Right cardiac atrium (tissue), 5 donors: ENCODE measurements around the gene CSH2. TPM values are rescaled to one million over a fixed set of nuclear protein-coding genes. Genes with fewer than 3 reads are reported as not detected.
"Not testable (repeated sequence)": the region's sequence is repeated elsewhere in the genome, so short reads cannot be mapped to it uniquely, and the experiment has no call there.

Experiments
- ATAC-seq, 2 donors: fragments of 200-7000 bp; cut with Tn5 transposase; one replicate each; pipeline versions ENCODE4 v1.8.0 to v1.9.1; 2020; ENCODE audit warnings: moderate library complexity in 2 of 2, mild to moderate bottlenecking in 1 of 2
- DNase-seq, 3 donors: peaks; one replicate each; pipeline ENCODE4 v3.0.0-alpha.2; 2020
- H3K27ac ChIP-seq: one replicate; pipeline ENCODE4 v1.5.1; 2013; ENCODE audit warnings: mild to moderate bottlenecking, low read length, control low read depth, moderate library complexity
- H3K27me3 ChIP-seq: one replicate; pipeline ENCODE4 v1.6.1; 2013; ENCODE audit not compliant: control insufficient read depth, insufficient read depth
- H3K4me1 ChIP-seq: one replicate; pipeline ENCODE4 v1.6.1; 2013; ENCODE audit warnings: low read length; ENCODE audit not compliant: control insufficient read depth, insufficient read depth
- H3K4me3 ChIP-seq: one replicate; pipeline ENCODE4 v1.5.1; 2013; ENCODE audit warnings: low read length, control low read depth
- H3K9me3 ChIP-seq: one replicate; pipeline ENCODE4 v1.6.1; 2013; ENCODE audit warnings: low read length; ENCODE audit not compliant: control insufficient read depth
- WGBS: extraction: QIAGEN DNeasy Blood & Tissue Kit; methylation state at CpG from one replicate; pipeline ENCODE4 v1.1.7; 2013; 5-methylcytosine and 5-hydroxymethylcytosine counted together
- intact Hi-C, 4 donors: fragments of 100-400 bp; cut with DNase I; formaldehyde crosslinking; loops; one replicate each; pipeline versions ENCODE4 v1.11.0 to v1.14.0; 2022 to 2023
- long read RNA-seq, 4 donors: library from polyadenylated mRNA; unstranded; transcript quantifications; one replicate each; pipeline ENCODE4 v2.0.0, GENCODE V29; 2020 to 2021
- polyA plus RNA-seq: library from polyadenylated mRNA; stranded (reverse); fragments of 200-250 nt; gene quantifications from one replicate; pipeline ENCODE4 v1.2.3, GENCODE V29; 2013
- total RNA-seq, 4 donors: library from RNA; stranded (reverse); fragmentation: NEBNext Ultra II Directional; extraction: Animal tissue kit (Norgen Biotek cat#: 25700); gene quantifications; one replicate each; pipeline ENCODE4 v1.2.1, GENCODE V29; 2021
- donor health status: healthy with polysubstance abuse.
- donor health status: DM: no; HTN: yes; CAD: no.
- donor health status: DM: no; HTN: no; CAD: no.
- donor health status: DM: no; HTN: yes; CAD: no; lungs with severe emphysema.
- donor health status: DM: yes; HTN: yes; CAD: no.

CSH2 gene
- not detected for total RNA-seq
- not detected for polyA plus RNA-seq
- long read RNA-seq, donor 1: 0 reads
- long read RNA-seq, donor 2: 0 reads
- long read RNA-seq, donor 3: 0 reads
- long read RNA-seq, donor 4: 0 reads

DNA sequence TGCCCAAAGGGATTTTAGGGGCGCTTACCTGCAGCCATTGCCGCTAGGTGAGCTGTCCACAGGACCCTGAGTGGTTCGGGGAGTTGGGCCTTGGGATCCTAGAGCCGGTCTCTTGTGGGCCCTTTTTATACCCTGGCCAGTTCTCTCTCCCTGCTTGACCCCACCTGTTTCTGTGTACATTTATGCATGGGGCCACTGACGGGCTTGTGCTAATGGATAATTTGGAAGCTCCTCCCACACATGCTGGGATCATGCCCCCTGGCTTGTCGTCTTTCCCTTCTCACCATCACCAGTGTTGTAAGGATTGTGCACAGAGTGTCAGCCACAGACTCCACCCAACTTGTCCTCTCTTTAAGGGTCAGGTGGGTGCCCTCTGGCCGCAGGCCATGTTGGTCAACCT is at the start of gene CSH2:
TSS of gene CSH2 (minus strand) at position 101 of the 400 bp plus-strand sequence. CDS start at position 38, 63 bp downstream.
- intact Hi-C loops, H3K4me3 ChIP-seq, H3K27me3 ChIP-seq, H3K9me3 ChIP-seq, H3K4me1 ChIP-seq, H3K27ac ChIP-seq, DNase-seq, ATAC-seq: not testable (repeated sequence)
- 86% methylated on average over 6 of the region's 7 CpGs for WGBS

DNA sequence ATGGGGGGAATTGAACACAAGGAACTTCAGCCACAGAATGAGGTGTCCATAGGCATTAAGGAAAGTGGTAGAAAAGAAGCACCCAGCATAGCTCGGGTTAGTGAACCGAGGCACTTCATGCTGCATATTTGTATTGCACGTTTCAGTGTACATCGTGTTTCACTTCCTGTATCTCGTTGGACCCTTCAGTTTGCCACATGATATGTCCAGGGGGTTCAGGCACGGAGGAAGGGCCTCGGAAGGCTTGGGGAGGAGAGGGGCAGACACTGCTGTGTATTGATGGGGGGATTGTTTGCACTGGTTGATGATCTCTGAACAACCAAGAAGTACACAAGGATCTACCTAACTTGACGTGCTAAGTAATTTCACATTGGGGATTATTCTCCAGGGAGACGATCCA is 48.9 kb upstream of the CSH2 start:
- not testable (repeated sequence) for H3K27ac ChIP-seq, ATAC-seq, H3K4me1 ChIP-seq, H3K27me3 ChIP-seq, H3K4me3 ChIP-seq, H3K9me3 ChIP-seq
- peak in 1 of 3 donors; percentile 11 for DNase-seq
- 75% methylated on average over 9 of the region's 9 CpGs for WGBS
- intact Hi-C loops: loop anchor here in 1 of 4 donors (10.0 kb wide), 1 partner anchor 102 kb away; the partner anchor contains the start of gene ICAM2

DNA sequence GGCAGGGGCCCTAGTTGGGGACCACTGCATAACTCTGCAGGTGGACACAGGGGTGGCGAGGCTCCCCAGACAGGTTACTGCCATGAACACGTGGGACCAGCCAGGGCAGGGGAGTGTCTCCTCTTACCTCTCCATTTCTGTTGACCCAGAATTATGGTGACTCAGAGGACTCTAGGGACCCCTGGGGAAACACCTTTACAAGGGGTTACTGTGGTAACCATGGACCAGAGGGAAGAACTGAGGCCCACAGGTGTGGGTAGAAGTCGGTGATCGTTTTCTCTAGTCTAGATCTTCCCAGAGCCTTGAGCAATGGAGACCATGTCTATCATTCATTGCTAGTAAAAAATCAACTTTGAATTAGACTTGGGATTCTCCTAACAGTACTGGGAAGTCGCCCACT is 47.3 kb upstream of the CSH2 start:
- H3K27me3 ChIP-seq, H3K4me3 ChIP-seq, ATAC-seq, H3K4me1 ChIP-seq, H3K27ac ChIP-seq, H3K9me3 ChIP-seq: not testable (repeated sequence)
- 90% methylated on average over 5 of the region's 5 CpGs for WGBS
- DNase-seq: peak in 1 of 3 donors; percentile 18
- intact Hi-C loops: loop anchor here in 1 of 4 donors (10.0 kb wide), 1 partner anchor 104 kb away; the partner anchor contains the start of gene ICAM2

DNA sequence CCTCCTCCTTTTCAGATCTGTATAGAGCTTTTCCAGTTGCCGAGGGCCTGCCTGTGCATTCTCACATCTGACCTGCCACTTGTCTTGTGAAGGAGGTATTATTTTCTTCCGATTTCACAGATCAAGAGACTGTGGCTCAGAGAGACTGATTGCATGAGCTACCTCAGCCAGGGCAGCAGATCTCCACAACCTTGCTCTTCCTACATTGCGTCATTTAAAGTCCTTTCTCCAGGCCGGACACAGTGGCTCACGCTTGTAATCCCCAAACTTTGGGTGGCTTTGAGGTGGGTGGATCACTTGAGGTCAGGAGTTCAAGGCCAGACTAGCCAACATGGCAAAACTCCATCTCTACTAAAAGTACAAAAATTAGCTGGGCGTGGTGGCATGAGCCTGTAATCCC is 46.6 kb upstream of the CSH2 start:
- not testable (repeated sequence) for H3K27me3 ChIP-seq, H3K4me3 ChIP-seq, H3K4me1 ChIP-seq, H3K9me3 ChIP-seq, H3K27ac ChIP-seq, ATAC-seq, DNase-seq
- intact Hi-C loops: loop anchor here in 1 of 4 donors (10.0 kb wide), 1 partner anchor 105 kb away; the partner anchor contains the start of gene ICAM2
- 85% methylated on average over 6 of the region's 6 CpGs for WGBS

DNA sequence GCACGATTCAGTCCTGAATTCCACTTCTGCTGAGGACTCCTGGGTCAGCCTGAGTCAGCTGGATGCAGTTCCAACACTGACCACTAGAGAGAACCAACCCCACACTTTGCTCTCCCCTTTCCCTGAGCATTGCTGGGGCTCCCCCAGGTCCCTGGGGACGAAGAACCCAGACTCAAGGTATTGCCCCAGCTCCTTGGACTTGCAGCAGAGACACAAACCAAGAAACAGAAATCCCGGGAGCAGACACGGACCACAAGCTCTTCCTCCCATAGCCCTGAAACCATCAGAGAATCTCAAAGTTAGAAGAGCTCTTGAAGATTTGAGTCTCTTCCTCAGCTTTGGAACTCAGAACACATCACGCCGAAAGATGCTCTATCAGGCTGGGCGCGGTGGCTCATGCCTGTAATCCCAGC is 45.8 kb upstream of the CSH2 start:
- WGBS: 36% methylated on average over 8 of the region's 8 CpGs
- ATAC-seq: peak; percentile 80 to 88
- intact Hi-C loops: loop anchor here (2.0 to 10.0 kb wide), 7 partner anchors 71 to 365 kb away; partner anchors contain the start of genes ERN1 (in 3 of the 4), ICAM2 (in 2 of the 4) and PRR29 (in 1 of the 4)
- peak; percentile 51 to 63 (median 56) for DNase-seq
- Histone ChIP-seq H3K9me3 (no peaks in the 10 kb centered on the region), H3K27me3 (no peaks in the 10 kb centered on the region), H3K4me1 (no peaks in the 10 kb centered on the region), H3K4me3 (no peak overlapping the region), H3K27ac (no peak overlapping the region)

DNA sequence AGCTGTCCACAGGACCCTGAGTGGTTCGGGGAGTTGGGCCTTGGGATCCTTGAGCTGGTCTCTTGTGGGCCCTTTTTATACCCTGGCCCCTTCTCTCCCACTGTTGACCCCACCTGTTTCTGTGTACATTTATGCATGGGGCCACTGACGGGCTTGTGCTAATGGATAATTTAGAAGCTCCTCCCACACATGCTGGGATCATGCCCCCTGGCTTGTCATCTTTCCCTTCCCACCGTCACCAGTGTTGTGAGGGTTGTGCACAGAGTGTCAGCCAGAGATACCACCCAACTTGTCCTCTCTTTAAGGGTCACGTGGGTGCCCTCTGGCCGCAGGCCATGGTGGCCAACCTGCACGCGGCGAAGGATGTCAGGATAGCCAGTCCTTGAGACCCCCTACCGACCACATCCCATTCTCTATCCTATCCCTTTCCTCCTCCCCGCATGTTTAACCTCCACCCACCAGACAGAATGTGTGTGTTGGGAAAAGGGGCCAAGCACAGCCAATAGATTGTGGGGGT is 45.4 kb upstream of the CSH2 start, which contains the start of gene GH1:
TSS of gene GH1 (minus strand) at position 51 of the 517 bp plus-strand sequence. CDS start 63 bp downstream, outside the sequence.
- H3K27me3 ChIP-seq: not testable (repeated sequence)
- whole genome bisulfite sequencing: 49% methylated on average over 10 of the region's 10 CpGs

DNA sequence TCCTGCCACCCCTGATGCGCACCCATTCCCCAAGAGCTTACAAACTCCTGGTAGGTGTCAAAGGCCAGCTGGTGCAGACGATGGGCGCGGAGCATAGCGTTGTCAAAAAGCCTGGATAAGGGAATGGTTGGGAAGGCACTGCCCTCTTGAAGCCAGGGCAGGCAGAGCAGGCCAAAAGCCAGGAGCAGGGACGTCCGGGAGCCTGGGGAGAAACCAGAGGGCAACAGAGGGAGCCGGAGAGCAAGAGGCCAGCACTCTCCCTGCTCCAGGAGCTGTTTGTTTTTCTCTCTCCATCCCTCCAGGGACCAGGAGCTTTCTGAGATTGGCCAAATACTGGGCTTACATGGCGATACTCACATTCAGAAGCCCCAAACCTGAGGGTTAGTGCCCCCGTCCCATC is 44.8 kb upstream of the CSH2 start:
- DNase-seq (no peak), ATAC-seq (no peak)
- intact Hi-C loops: loop anchor here (2.0 to 10.0 kb wide), 7 partner anchors 72 to 366 kb away; partner anchors contain the start of genes ERN1 (in 3 of the 4), ICAM2 (in 2 of the 4) and PRR29 (in 1 of the 4)
- WGBS: 47% methylated on average over 10 of the region's 10 CpGs
- H3K4me1 ChIP-seq: no peaks in the 10 kb centered on the region
- no peak overlapping the region for H3K4me3 ChIP-seq
- H3K27ac ChIP-seq: no peak overlapping the region
- no peaks in the 10 kb centered on the region for H3K27me3 ChIP-seq
- no peaks in the 10 kb centered on the region for H3K9me3 ChIP-seq

More for the DNA sequence above, 45.4 kb upstream of the CSH2 start, which contains the start of gene GH1:
- not testable (repeated sequence) for H3K27ac ChIP-seq, ATAC-seq, H3K4me3 ChIP-seq, DNase-seq, H3K9me3 ChIP-seq, H3K4me1 ChIP-seq
- intact Hi-C loops: loop anchor here (2.0 to 10.0 kb wide), 7 partner anchors 72 to 366 kb away; partner anchors contain the start of genes ERN1 (in 3 of the 4), ICAM2 (in 2 of the 4) and PRR29 (in 1 of the 4)

DNA sequence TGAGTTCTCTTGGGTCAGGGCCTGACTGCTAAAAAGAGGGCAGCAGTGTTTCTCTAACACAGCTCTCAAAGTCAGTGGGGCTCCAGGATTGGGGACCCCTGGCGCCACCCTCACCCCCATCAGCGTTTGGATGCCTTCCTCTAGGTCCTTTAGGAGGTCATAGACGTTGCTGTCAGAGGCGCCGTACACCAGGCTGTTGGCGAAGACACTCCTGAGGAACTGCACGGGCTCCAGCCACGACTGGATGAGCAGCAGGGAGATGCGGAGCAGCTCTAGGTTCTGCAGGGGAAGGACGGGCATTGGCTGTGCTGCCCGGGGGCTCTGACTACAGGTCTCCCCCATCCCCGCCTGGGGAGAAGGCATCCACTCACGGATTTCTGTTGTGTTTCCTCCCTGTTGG is 44.2 kb upstream of the CSH2 start:
- DNase-seq (no peak), ATAC-seq (no peak)
- no peaks in the 10 kb centered on the region for H3K4me1 ChIP-seq
- no peaks in the 10 kb centered on the region for H3K9me3 ChIP-seq
- H3K4me3 ChIP-seq: no peak overlapping the region
- no peaks in the 10 kb centered on the region for H3K27me3 ChIP-seq
- intact Hi-C loops: loop anchor here (2.0 to 10.0 kb wide), 7 partner anchors 73 to 367 kb away; partner anchors contain the start of genes ERN1 (in 3 of the 4), ICAM2 (in 2 of the 4) and PRR29 (in 1 of the 4)
- H3K27ac ChIP-seq: no peak overlapping the region
- 78% methylated on average over 13 of the region's 13 CpGs for WGBS

DNA sequence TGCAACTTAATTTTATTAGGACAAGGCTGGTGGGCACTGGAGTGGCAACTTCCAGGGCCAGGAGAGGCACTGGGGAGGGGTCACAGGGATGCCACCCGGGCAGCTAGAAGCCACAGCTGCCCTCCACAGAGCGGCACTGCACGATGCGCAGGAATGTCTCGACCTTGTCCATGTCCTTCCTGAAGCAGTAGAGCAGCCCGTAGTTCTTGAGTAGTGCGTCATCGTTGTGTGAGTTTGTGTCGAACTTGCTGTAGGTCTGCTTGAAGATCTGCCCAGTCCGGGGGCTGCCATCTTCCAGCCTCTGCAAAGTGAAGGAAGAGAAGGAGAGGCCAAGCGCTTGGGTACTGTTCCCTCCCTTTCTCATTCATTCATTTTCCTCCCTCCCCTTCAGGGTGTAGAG is 43.7 kb upstream of the CSH2 start:
- not testable (repeated sequence) for ATAC-seq, H3K27ac ChIP-seq, DNase-seq, H3K27me3 ChIP-seq, H3K9me3 ChIP-seq, H3K4me1 ChIP-seq, H3K4me3 ChIP-seq
- intact Hi-C loops: loop anchor here (5.0 to 10.0 kb wide), 6 partner anchors 75 to 368 kb away; partner anchors contain the start of genes ERN1 (in 3 of the 4), ICAM2 (in 2 of the 4) and PRR29 (in 1 of the 4)
- 85% methylated on average over 11 of the region's 11 CpGs for WGBS

DNA sequence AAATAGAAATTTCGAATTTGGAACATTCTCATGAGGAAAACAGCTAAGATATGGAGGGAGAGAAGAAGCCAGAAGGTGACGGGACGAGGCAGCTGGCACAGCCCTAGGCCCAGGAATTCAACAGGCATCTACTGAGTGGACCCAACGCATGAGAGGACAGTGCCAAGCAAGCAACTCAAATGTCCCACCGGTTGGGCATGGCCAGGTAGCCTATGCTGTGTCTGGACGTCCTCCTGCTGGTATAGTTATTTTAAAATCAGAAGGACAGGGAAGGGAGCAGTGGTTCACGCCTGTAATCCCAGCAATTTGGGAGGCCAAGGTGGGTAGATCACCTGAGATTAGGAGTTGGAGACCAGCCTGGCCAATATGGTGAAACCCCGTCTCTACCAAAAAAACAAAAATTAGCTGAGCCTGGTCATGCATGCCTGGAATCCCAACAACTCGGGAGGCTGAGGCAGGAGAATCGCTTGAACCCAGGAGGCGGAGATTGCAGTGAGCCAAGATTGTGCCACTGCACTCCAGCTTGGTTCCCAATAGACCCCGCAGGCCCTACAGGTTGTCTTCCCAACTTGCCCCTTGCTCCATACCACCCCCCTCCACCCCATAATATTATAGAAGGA is 43.2 kb upstream of the CSH2 start:
- H3K4me3 ChIP-seq: no peak overlapping the region
- no peak overlapping the region for H3K27ac ChIP-seq
- WGBS: 81% methylated on average over 12 of the region's 12 CpGs
- no peaks in the 10 kb centered on the region for H3K9me3 ChIP-seq
- ATAC-seq: no peak
- no peak for DNase-seq
- intact Hi-C loops: loop anchor here (5.0 to 10.0 kb wide), 6 partner anchors 76 to 368 kb away; partner anchors contain the start of genes ERN1 (in 3 of the 4), ICAM2 (in 2 of the 4) and PRR29 (in 1 of the 4)
- no peaks in the 10 kb centered on the region for H3K4me1 ChIP-seq
- no peaks in the 10 kb centered on the region for H3K27me3 ChIP-seq
